ENCODE results near the gene ABCB11. TPM values are rescaled to one million over a fixed set of nuclear protein-coding genes. Genes with fewer than 3 reads are reported as not detected.

ABCB11 gene
- total RNA-seq, 1 donor from 2014 or later: 0.02 TPM

DNA sequence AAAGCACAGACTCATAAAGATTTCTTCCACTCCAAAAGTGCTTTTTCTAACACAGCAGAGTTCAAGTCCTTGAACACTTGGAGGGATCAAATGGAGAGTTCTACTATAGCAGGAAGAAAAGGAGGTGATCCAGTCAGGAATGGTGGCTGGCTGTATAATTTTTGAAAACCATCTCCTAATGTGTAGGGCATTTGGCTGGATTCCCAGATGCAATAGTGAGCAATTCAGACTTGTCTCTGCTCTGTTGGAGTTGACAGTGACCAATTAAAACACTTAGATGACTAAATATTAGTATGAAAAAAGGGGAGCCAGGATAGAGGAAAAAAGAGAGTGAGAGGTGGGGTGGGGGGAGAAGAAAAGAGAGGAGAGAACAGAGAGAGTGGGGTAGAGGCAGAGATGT, 135.4 kb downstream of the ABCB11 start:
- Histone ChIP-seq H3K79me2 (ENCODE audit: insufficient read depth, low read length) (no peaks in the 10 kb centered on the region), H3K9ac (ENCODE audit: low read length) (no peak overlapping the region), H3K4me2 (ENCODE audit: low read length) (no peak overlapping the region), H4K20me1 (ENCODE audit: insufficient read depth, low read length) (no peaks in the 10 kb centered on the region), H3K4me3 (ENCODE audit: insufficient read depth, low read depth, low read length) (no peak overlapping the region), H3K27ac (ENCODE audit: low read depth, low read length) (no peak overlapping the region), H3K27me3 (ENCODE audit: insufficient read depth, low read length) (no peaks in the 10 kb centered on the region), H2AFZ (ENCODE audit: low read depth, low read length) (no peak overlapping the region), H3K4me1 (ENCODE audit: insufficient read depth, low read length) (no peaks in the 10 kb centered on the region), H3K9me3 (ENCODE audit: insufficient read depth, low read depth, low read length) (no peaks in the 10 kb centered on the region), H3K36me3 (ENCODE audit: insufficient read depth, low read length) (no peaks in the 10 kb centered on the region)
- Mint-ChIP-seq H3K27me3 (ENCODE audit: low read depth, unreplicated experiment) (peaks cover 8% of the 10 kb centered on the region), H3K4me3 (ENCODE audit: unreplicated experiment) (no peak overlapping the region), H3K4me1 (ENCODE audit: low read depth, unreplicated experiment) (no peaks in the 10 kb centered on the region), H3K36me3 (ENCODE audit: low read depth, unreplicated experiment) (no peaks in the 10 kb centered on the region), H3K27ac (ENCODE audit: unreplicated experiment) (no peak overlapping the region), H3K9me3 (ENCODE audit: unreplicated experiment) (no peaks in the 10 kb centered on the region)
- DNase-seq (ENCODE audit: low read depth): no peak
- TF ChIP-seq, protein P1, sequence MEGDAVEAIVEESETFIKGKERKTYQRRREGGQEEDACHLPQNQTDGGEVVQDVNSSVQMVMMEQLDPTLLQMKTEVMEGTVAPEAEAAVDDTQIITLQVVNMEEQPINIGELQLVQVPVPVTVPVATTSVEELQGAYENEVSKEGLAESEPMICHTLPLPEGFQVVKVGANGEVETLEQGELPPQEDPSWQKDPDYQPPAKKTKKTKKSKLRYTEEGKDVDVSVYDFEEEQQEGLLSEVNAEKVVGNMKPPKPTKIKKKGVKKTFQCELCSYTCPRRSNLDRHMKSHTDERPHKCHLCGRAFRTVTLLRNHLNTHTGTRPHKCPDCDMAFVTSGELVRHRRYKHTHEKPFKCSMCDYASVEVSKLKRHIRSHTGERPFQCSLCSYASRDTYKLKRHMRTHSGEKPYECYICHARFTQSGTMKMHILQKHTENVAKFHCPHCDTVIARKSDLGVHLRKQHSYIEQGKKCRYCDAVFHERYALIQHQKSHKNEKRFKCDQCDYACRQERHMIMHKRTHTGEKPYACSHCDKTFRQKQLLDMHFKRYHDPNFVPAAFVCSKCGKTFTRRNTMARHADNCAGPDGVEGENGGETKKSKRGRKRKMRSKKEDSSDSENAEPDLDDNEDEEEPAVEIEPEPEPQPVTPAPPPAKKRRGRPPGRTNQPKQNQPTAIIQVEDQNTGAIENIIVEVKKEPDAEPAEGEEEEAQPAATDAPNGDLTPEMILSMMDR (IDR thresholded peaks at IDR 0.05; ENCODE audit: insufficient read depth, low read depth, low read length): no peak
- TF ChIP-seq EZH2 (IDR thresholded peaks at IDR 0.05; ENCODE audit: insufficient read depth, low read length): no peak
- FAIRE-seq: no peak

DNA sequence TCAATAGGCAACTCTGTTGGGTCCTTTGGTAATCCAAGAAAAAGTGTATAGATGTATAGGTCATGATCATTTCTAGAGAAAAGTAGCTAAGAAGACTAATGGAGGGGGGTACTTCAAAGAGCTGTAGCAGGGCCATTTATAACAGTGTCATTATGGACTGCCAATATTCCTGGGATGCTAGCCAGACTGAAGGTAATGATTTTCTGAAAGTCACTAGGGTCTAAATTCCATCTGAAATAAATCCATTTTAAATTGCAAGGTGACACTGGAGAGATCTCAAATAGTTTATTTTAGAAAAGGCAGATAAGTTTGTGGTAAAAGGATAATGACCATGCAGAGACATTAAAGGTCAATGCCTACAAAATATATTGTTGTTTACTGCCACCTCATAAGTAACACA, 136.4 kb downstream of the ABCB11 start:
- Mint-ChIP-seq H3K4me1 (ENCODE audit: low read depth, unreplicated experiment) (no peaks in the 10 kb centered on the region), H3K27ac (ENCODE audit: unreplicated experiment) (no peak overlapping the region), H3K36me3 (ENCODE audit: low read depth, unreplicated experiment) (no peaks in the 10 kb centered on the region)

DNA sequence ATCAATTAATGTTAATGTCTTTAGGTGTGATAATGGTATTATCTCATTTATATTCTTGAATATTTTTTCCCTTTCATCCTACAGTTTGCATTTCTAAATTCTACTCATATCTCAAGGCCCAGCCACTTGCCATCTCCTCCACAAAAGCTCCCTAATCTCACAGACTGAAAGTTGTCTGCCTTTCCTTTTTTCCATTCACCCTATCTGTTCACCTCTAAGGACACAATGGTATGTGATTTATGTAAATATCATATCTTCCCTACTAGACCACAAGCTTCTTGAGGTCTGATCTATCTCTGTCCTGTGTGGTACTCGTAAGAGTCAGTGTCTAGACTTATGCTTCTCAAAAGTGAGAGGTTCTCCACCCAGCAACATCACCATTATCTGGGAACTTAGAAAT, 137.0 kb downstream of the ABCB11 start:
- no peak overlapping the region for H3K27ac Mint-ChIP-seq (ENCODE audit: unreplicated experiment)
- H3K27ac ChIP-seq (ENCODE audit: low read depth, low read length): no peak overlapping the region
- H2AFZ ChIP-seq (ENCODE audit: low read depth, low read length): no peak overlapping the region
- peaks cover 11% of the 10 kb centered on the region for H3K79me2 ChIP-seq (ENCODE audit: insufficient read depth, low read length)
- H3K27me3 ChIP-seq (ENCODE audit: insufficient read depth, low read length): no peaks in the 10 kb centered on the region
- no peak overlapping the region for H3K4me3 ChIP-seq (ENCODE audit: insufficient read depth, low read depth, low read length)
- no peaks in the 10 kb centered on the region for H3K36me3 ChIP-seq (ENCODE audit: insufficient read depth, low read length)
- peaks cover 8% of the 10 kb centered on the region for H3K27me3 Mint-ChIP-seq (ENCODE audit: low read depth, unreplicated experiment)
- no peaks in the 10 kb centered on the region for H3K9me3 Mint-ChIP-seq (ENCODE audit: unreplicated experiment)
- H3K36me3 Mint-ChIP-seq (ENCODE audit: low read depth, unreplicated experiment): no peaks in the 10 kb centered on the region
- H3K4me2 ChIP-seq (ENCODE audit: low read length): no peak overlapping the region
- no peak for DNase-seq (ENCODE audit: low read depth)
- no peaks in the 10 kb centered on the region for H3K9me3 ChIP-seq (ENCODE audit: insufficient read depth, low read depth, low read length)
- FAIRE-seq: no peak
- no peaks in the 10 kb centered on the region for H3K4me1 ChIP-seq (ENCODE audit: insufficient read depth, low read length)
- no peaks in the 10 kb centered on the region for H3K4me1 Mint-ChIP-seq (ENCODE audit: low read depth, unreplicated experiment)
- H3K9ac ChIP-seq (ENCODE audit: low read length): no peak overlapping the region
- H3K4me3 Mint-ChIP-seq (ENCODE audit: unreplicated experiment): no peak overlapping the region
- H4K20me1 ChIP-seq (ENCODE audit: insufficient read depth, low read length): no peaks in the 10 kb centered on the region
- no peak for TF ChIP-seq EZH2 (IDR thresholded peaks at IDR 0.05; ENCODE audit: insufficient read depth, low read length)
- TF ChIP-seq, protein P1 (IDR thresholded peaks at IDR 0.05; ENCODE audit: insufficient read depth, low read depth, low read length): no peak

More for the DNA sequence above, 136.4 kb downstream of the ABCB11 start:
- Histone ChIP-seq H3K9ac (ENCODE audit: low read length) (no peak overlapping the region), H4K20me1 (ENCODE audit: insufficient read depth, low read length) (no peaks in the 10 kb centered on the region), H3K79me2 (ENCODE audit: insufficient read depth, low read length) (peaks cover 5% of the 10 kb centered on the region), H3K27ac (ENCODE audit: low read depth, low read length) (no peak overlapping the region), H2AFZ (ENCODE audit: low read depth, low read length) (no peak overlapping the region), H3K9me3 (ENCODE audit: insufficient read depth, low read depth, low read length) (no peaks in the 10 kb centered on the region), H3K27me3 (ENCODE audit: insufficient read depth, low read length) (no peaks in the 10 kb centered on the region), H3K4me2 (ENCODE audit: low read length) (no peak overlapping the region), H3K4me3 (ENCODE audit: insufficient read depth, low read depth, low read length) (no peak overlapping the region), H3K36me3 (ENCODE audit: insufficient read depth, low read length) (no peaks in the 10 kb centered on the region), H3K4me1 (ENCODE audit: insufficient read depth, low read length) (no peaks in the 10 kb centered on the region)
- DNase-seq (ENCODE audit: low read depth): no peak
- FAIRE-seq: no peak
- no peak overlapping the region for H3K4me3 Mint-ChIP-seq (ENCODE audit: unreplicated experiment)
- no peak for TF ChIP-seq EZH2 (IDR thresholded peaks at IDR 0.05; ENCODE audit: insufficient read depth, low read length)
- TF ChIP-seq, protein P1 (IDR thresholded peaks at IDR 0.05; ENCODE audit: insufficient read depth, low read depth, low read length): no peak
- H3K9me3 Mint-ChIP-seq (ENCODE audit: unreplicated experiment): no peaks in the 10 kb centered on the region
- H3K27me3 Mint-ChIP-seq (ENCODE audit: low read depth, unreplicated experiment): peaks cover 8% of the 10 kb centered on the region
